Hepatocyte (in vitro differentiated cells): Measurements from ENCODE around the gene ERGIC2.

Experiments
- EZH2 ChIP-seq: fragments of 200-600 bp; sonication (generic); IDR thresholded peaks from 2 replicates; pipeline ENCODE4 v1.6.1; 2016; ENCODE audit warnings: antibody characterized with exemption, mild to moderate bottlenecking, borderline replicate concordance
- EZH2phosphoT487 ChIP-seq: fragments of 200-600 bp; sonication (generic); IDR thresholded peaks from one replicate; pipeline ENCODE4 v1.6.1; 2018; ENCODE audit warnings: antibody characterized with exemption, mild to moderate bottlenecking, low read depth, moderate library complexity; ENCODE audit not compliant: unreplicated experiment, severe bottlenecking
- TF ChIP-seq, protein P1 (sequence below): fragments of 200-600 bp; sonication (generic); IDR thresholded peaks from 2 replicates; pipeline ENCODE4 v1.5.1; 2016; ENCODE audit warnings: antibody characterized with exemption, mild to moderate bottlenecking; ENCODE audit not compliant: poor library complexity

DNA sequence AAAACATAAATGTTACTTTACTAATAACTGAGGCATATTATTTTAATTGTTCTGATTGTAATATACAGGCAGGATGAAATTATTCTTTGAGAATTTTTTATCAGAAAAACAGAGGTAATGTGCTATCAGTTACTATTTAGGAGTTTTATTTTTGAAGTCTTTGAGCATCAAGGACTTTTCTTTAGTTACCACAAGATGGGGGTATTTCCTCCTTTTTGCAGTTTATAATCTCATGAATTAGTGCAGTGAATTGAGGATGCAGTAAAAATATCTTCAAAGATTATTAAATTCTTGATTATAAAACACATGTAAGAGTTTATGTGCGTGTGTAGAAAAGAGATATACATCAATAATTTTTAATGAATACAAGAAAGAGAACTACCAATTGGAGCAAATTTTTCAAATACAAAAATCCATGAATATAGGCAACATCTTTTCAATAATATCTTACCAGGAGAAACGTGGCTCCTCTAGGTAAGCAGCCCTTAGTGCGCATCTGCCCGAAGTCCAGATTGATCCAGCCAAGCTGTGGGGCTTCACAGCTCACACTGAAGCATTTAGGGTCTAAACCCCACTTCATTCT lies 71.6 kb downstream of the ERGIC2 start:
- TF ChIP-seq, protein P1, sequence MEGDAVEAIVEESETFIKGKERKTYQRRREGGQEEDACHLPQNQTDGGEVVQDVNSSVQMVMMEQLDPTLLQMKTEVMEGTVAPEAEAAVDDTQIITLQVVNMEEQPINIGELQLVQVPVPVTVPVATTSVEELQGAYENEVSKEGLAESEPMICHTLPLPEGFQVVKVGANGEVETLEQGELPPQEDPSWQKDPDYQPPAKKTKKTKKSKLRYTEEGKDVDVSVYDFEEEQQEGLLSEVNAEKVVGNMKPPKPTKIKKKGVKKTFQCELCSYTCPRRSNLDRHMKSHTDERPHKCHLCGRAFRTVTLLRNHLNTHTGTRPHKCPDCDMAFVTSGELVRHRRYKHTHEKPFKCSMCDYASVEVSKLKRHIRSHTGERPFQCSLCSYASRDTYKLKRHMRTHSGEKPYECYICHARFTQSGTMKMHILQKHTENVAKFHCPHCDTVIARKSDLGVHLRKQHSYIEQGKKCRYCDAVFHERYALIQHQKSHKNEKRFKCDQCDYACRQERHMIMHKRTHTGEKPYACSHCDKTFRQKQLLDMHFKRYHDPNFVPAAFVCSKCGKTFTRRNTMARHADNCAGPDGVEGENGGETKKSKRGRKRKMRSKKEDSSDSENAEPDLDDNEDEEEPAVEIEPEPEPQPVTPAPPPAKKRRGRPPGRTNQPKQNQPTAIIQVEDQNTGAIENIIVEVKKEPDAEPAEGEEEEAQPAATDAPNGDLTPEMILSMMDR: peak; percentile 59
- TF ChIP-seq EZH2phosphoT487 (no peak), EZH2 (no peak)
